Measurements from ENCODE around the gene KIF7. TPM values are rescaled to one million over a fixed set of nuclear protein-coding genes. Genes with fewer than 3 reads are reported as not detected.

The KIF7 gene
- total RNA-seq, 5 donors from 2014 or later (not counting 1 experiment from before 2014, with no cell fraction given): 0.07 to 0.26 (median 0.20) TPM

GRCh38 chr15:89631902-89632264, 23.4 kb downstream of the KIF7 start:
- no peaks in the 10 kb centered on the region for H3K4me1 Mint-ChIP-seq
- ChIA-PET POLR2A (no interaction called here), CTCF (no interaction called here)
- no peak for ATAC-seq (replicated peaks in 1 of 4)
- peaks cover 0 to 9% of the 10 kb centered on the region in 2 donors for H3K27me3 Mint-ChIP-seq
- no peaks in the 10 kb centered on the region for H3K4me1 ChIP-seq (ENCODE audit: control insufficient read depth in 1 of 2, extremely low read depth in 1 of 2, insufficient read depth in 2 of 2, low read length in 2 of 2)
- no peak overlapping the region for H3K27ac ChIP-seq (ENCODE audit: low read length)
- no peaks in the 10 kb centered on the region for H3K9me3 ChIP-seq
- no peaks in the 10 kb centered on the region for H3K36me3 Mint-ChIP-seq
- peak in 1 of 35 experiments; percentile 16 for DNase-seq
- peaks cover 0 to 3% of the 10 kb centered on the region in 2 experiments for H3K27me3 ChIP-seq (replicated peaks in 1 of 2; ENCODE audit: control insufficient read depth in 2 of 2, extremely low read depth in 1 of 2, insufficient read depth in 2 of 2, low read length in 1 of 2)
- no peaks in the 10 kb centered on the region for H3K36me3 ChIP-seq (ENCODE audit: control insufficient read depth in 2 of 2, extremely low read depth in 1 of 2, insufficient read depth in 1 of 2, low read length in 1 of 2)
- H3K27ac Mint-ChIP-seq: no peak overlapping the region
- H3K4me3 Mint-ChIP-seq: no peak overlapping the region
- 92% methylated on average over 7 of the region's 10 CpGs for WGBS (ENCODE audit: insufficient coverage)
- no peak overlapping the region for H3K4me3 ChIP-seq (ENCODE audit: control insufficient read depth in 1 of 2, extremely low read depth in 1 of 2, low read length in 1 of 2)
- H3K9me3 Mint-ChIP-seq: peaks cover 0 to 3% (median 3%) of the 10 kb centered on the region in 3 donors

GRCh38 chr15:89630974-89631901, 24.0 kb downstream of the KIF7 start:
- Mint-ChIP-seq H3K4me3 (no peak overlapping the region), H3K36me3 (no peaks in the 10 kb centered on the region), H3K27ac (no peak overlapping the region), H3K9me3 (peaks cover 0 to 3% (median 3%) of the 10 kb centered on the region in 3 donors), H3K27me3 (peaks cover 0 to 9% of the 10 kb centered on the region in 2 donors), H3K4me1 (no peaks in the 10 kb centered on the region)
- WGBS (ENCODE audit: insufficient coverage): 96% methylated on average over 27 of the region's 30 CpGs
- ATAC-seq (replicated peaks in 1 of 4) (no peak), DNase-seq (peak in 1 of 35 experiments; percentile 16)
- CTCF ChIA-PET: no interaction called here
- no peak overlapping the region for H3K27ac ChIP-seq (ENCODE audit: low read length)
- H3K27me3 ChIP-seq (replicated peaks in 1 of 2; ENCODE audit: control insufficient read depth in 2 of 2, extremely low read depth in 1 of 2, insufficient read depth in 2 of 2, low read length in 1 of 2): peaks cover 0 to 3% of the 10 kb centered on the region in 2 experiments
- H3K4me3 ChIP-seq (ENCODE audit: control insufficient read depth in 1 of 2, extremely low read depth in 1 of 2, low read length in 1 of 2): no peak overlapping the region
- no peaks in the 10 kb centered on the region for H3K36me3 ChIP-seq (ENCODE audit: control insufficient read depth in 2 of 2, extremely low read depth in 1 of 2, insufficient read depth in 1 of 2, low read length in 1 of 2)
- no peaks in the 10 kb centered on the region for H3K9me3 ChIP-seq
- H3K4me1 ChIP-seq (ENCODE audit: control insufficient read depth in 1 of 2, extremely low read depth in 1 of 2, insufficient read depth in 2 of 2, low read length in 2 of 2): no peaks in the 10 kb centered on the region
- POLR2A ChIA-PET: no interaction called here

- no peaks in the 10 kb centered on the region for H3K9me3 ChIP-seq
- DNase-seq: peak in 1 of 35 experiments; percentile 11
- H3K4me3 ChIP-seq (ENCODE audit: control insufficient read depth in 1 of 2, extremely low read depth in 1 of 2, low read length in 1 of 2): no peak overlapping the region
- POLR2A ChIA-PET: no interaction called here
- H3K27ac ChIP-seq (ENCODE audit: low read length): no peak overlapping the region
- Mint-ChIP-seq H3K4me1 (no peaks in the 10 kb centered on the region), H3K9me3 (peaks cover 0 to 2% (median under 1%) of the 10 kb centered on the region in 3 donors), H3K4me3 (no peak overlapping the region), H3K27ac (no peak overlapping the region), H3K27me3 (peaks cover 0 to 7% of the 10 kb centered on the region in 2 donors), H3K36me3 (no peaks in the 10 kb centered on the region)
- WGBS (ENCODE audit: insufficient coverage): 95% methylated on average over 14 of the region's 14 CpGs
- CTCF ChIA-PET: interaction anchor here in 1 of 2 donors (0.6 kb wide), 1 partner anchor 1752 kb away, joined by 3 read pairs; no protein-coding TSS in a partner anchor
- no peak for ATAC-seq (replicated peaks in 1 of 4)
- H3K36me3 ChIP-seq (ENCODE audit: control insufficient read depth in 2 of 2, extremely low read depth in 1 of 2, insufficient read depth in 1 of 2, low read length in 1 of 2): no peaks in the 10 kb centered on the region
- H3K27me3 ChIP-seq (replicated peaks in 1 of 2; ENCODE audit: control insufficient read depth in 2 of 2, extremely low read depth in 1 of 2, insufficient read depth in 2 of 2, low read length in 1 of 2): peaks cover 0 to 3% of the 10 kb centered on the region in 2 experiments
- H3K4me1 ChIP-seq (ENCODE audit: control insufficient read depth in 1 of 2, extremely low read depth in 1 of 2, insufficient read depth in 2 of 2, low read length in 2 of 2): no peaks in the 10 kb centered on the region
Measured at GRCh38 chr15:89630260-89630659, 25.0 kb downstream of the KIF7 start.

DNA sequence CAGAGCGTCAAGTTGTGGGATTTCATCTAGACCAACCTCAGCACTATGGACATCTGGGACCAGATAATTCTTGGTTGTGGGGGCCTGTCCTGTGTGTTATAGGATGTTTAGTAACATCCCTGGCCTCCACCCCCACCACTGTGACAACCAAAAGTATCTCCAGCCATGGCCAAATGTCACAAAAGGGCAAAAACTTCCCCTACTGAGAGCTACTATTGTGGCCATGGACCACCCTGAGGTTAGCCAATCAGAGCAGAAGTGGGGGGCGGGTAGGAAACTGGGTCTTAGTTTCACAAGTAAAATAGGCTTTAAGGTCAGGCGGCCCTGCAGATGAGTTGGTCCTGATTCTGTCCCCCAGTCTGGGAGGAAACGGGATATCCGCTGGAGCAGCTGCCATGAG, 25.4 kb downstream of the KIF7 start:
- Histone ChIP-seq H3K4me3 (ENCODE audit: control insufficient read depth in 1 of 2, extremely low read depth in 1 of 2, low read length in 1 of 2) (no peak overlapping the region), H3K27ac (ENCODE audit: low read length) (no peak overlapping the region), H3K36me3 (ENCODE audit: control insufficient read depth in 2 of 2, extremely low read depth in 1 of 2, insufficient read depth in 1 of 2, low read length in 1 of 2) (no peaks in the 10 kb centered on the region), H3K4me1 (ENCODE audit: control insufficient read depth in 1 of 2, extremely low read depth in 1 of 2, insufficient read depth in 2 of 2, low read length in 2 of 2) (no peaks in the 10 kb centered on the region), H3K27me3 (replicated peaks in 1 of 2; ENCODE audit: control insufficient read depth in 2 of 2, extremely low read depth in 1 of 2, insufficient read depth in 2 of 2, low read length in 1 of 2) (peaks cover 0 to 3% of the 10 kb centered on the region in 2 experiments), H3K9me3 (no peaks in the 10 kb centered on the region)
- 81% methylated on average over 4 of the region's 5 CpGs for WGBS (ENCODE audit: insufficient coverage)
- CTCF ChIA-PET: interaction anchor here in 1 of 2 donors (0.6 kb wide), 1 partner anchor 1753 kb away, joined by 3 read pairs; no protein-coding TSS in a partner anchor
- Mint-ChIP-seq H3K4me1 (no peaks in the 10 kb centered on the region), H3K36me3 (no peaks in the 10 kb centered on the region), H3K27ac (no peak overlapping the region), H3K27me3 (peaks cover 0 to 5% of the 10 kb centered on the region in 2 donors), H3K9me3 (no peaks in the 10 kb centered on the region), H3K4me3 (no peak overlapping the region)
- DNase-seq (no peak), ATAC-seq (replicated peaks in 1 of 4) (no peak)
- POLR2A ChIA-PET: no interaction called here

DNA sequence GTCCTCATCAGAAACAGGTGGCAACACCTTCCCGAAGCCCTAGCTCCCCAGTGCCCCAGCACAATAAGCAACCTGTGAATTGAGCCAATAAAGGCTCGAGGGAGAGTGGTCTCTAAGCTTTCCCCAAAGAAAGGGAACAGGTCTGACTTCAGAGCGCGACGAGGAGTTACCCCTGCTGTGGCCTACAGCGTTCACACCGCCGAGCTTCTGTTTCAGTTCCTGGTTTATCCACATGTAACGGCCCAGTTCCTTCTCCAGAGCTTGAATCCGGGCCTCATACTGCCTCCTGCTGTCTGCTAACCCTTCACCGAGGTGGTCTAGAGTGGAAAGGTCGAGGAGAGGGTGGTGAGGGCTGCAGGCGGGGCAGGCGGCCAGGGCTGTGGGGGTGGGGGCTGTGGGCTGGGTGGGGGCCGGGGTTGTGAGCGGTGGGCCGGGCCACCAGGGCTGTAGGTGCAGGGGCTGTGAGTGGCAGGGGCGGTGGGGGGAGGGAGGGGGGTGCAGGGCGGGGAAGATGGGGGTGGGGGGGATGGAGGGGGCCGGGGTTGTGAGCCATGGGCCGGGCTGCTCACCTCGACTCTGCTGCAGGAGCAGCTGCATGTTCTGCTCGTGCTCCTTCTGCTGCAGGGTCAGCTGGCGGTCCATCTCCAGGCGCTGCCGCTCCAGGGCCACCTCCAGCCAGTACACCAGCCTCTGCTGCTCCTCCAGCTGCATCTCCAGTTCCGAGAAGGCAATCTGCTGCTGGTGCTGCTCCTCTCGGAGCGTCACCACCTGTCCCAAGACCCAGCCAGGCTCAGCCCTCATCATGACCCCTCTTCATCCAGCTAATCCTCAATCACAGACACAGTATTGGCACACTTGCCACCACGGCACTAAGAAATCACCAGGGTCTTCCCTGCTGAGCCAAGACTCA, 26.2 kb downstream of the KIF7 start:
- H3K9me3 Mint-ChIP-seq: no peaks in the 10 kb centered on the region
- WGBS (ENCODE audit: insufficient coverage): 94% methylated on average over 15 of the region's 30 CpGs
- no peaks in the 10 kb centered on the region for H3K4me1 Mint-ChIP-seq
- no peak for DNase-seq
- H3K9me3 ChIP-seq: no peaks in the 10 kb centered on the region
- no peak overlapping the region for H3K4me3 ChIP-seq (ENCODE audit: control insufficient read depth in 1 of 2, extremely low read depth in 1 of 2, low read length in 1 of 2)
- H3K4me1 ChIP-seq (ENCODE audit: control insufficient read depth in 1 of 2, extremely low read depth in 1 of 2, insufficient read depth in 2 of 2, low read length in 2 of 2): no peaks in the 10 kb centered on the region
- H3K27me3 Mint-ChIP-seq: peaks cover 0 to 5% of the 10 kb centered on the region in 2 donors
- H3K4me3 Mint-ChIP-seq: no peak overlapping the region
- ATAC-seq (replicated peaks in 1 of 4): no peak
- no peak overlapping the region for H3K27ac ChIP-seq (ENCODE audit: low read length)
- ChIA-PET CTCF (no interaction called here), POLR2A (no interaction called here)
- H3K27me3 ChIP-seq (replicated peaks in 1 of 2; ENCODE audit: control insufficient read depth in 2 of 2, extremely low read depth in 1 of 2, insufficient read depth in 2 of 2, low read length in 1 of 2): peaks cover 0 to 3% of the 10 kb centered on the region in 2 experiments
- H3K36me3 Mint-ChIP-seq: no peaks in the 10 kb centered on the region
- no peaks in the 10 kb centered on the region for H3K36me3 ChIP-seq (ENCODE audit: control insufficient read depth in 2 of 2, extremely low read depth in 1 of 2, insufficient read depth in 1 of 2, low read length in 1 of 2)
- no peak overlapping the region for H3K27ac Mint-ChIP-seq

DNA sequence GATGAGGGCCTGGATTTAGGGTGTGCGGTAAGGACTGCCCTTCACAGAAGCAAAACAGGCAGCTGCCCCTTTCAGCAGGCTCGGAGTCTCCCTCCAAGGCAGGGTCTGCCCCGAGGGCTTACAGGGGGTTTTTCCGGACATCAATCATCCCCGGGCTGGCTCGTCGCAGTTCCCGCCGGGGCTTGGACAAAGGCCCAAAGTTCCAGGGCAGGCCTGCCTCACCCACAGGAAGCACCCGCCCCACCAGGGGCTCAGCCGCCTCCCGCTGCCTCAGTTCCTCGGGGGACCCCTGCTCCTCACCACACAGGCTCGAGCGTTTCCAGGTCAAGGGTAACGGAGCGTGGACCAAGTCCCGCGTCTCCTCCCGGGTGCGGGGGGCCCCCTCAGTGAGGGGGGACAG, 27.0 kb downstream of the KIF7 start:
- no peaks in the 10 kb centered on the region for H3K4me1 Mint-ChIP-seq
- Histone ChIP-seq H3K27ac (ENCODE audit: low read length) (no peak overlapping the region), H3K9me3 (no peaks in the 10 kb centered on the region), H3K27me3 (replicated peaks in 1 of 2; ENCODE audit: control insufficient read depth in 2 of 2, extremely low read depth in 1 of 2, insufficient read depth in 2 of 2, low read length in 1 of 2) (peaks cover 0 to 3% of the 10 kb centered on the region in 2 experiments), H3K36me3 (ENCODE audit: control insufficient read depth in 2 of 2, extremely low read depth in 1 of 2, insufficient read depth in 1 of 2, low read length in 1 of 2) (no peaks in the 10 kb centered on the region), H3K4me3 (ENCODE audit: control insufficient read depth in 1 of 2, extremely low read depth in 1 of 2, low read length in 1 of 2) (no peak overlapping the region), H3K4me1 (ENCODE audit: control insufficient read depth in 1 of 2, extremely low read depth in 1 of 2, insufficient read depth in 2 of 2, low read length in 2 of 2) (no peaks in the 10 kb centered on the region)
- no peaks in the 10 kb centered on the region for H3K36me3 Mint-ChIP-seq
- DNase-seq (no peak), ATAC-seq (replicated peaks in 1 of 4) (no peak)
- peaks cover 0 to 3% of the 10 kb centered on the region in 2 donors for H3K27me3 Mint-ChIP-seq
- H3K9me3 Mint-ChIP-seq: no peaks in the 10 kb centered on the region
- ChIA-PET CTCF (no interaction called here), POLR2A (no interaction called here)
- H3K27ac Mint-ChIP-seq: no peak overlapping the region
- no peak overlapping the region for H3K4me3 Mint-ChIP-seq
- 93% methylated on average over 16 of the region's 21 CpGs for WGBS (ENCODE audit: insufficient coverage)
